ENCODE measurements around the gene ABCD4. TPM values are rescaled to one million over a fixed set of nuclear protein-coding genes. Genes with fewer than 3 reads are reported as not detected.
"Not testable (repeated sequence)": the region's sequence is repeated elsewhere in the genome, so short reads cannot be mapped to it uniquely, and the experiment has no call there.

The ABCD4 gene
- total RNA-seq, 1 experiment from 2014 or later: 49.2 TPM

GRCh38 chr14:74347097-74347794, 44.5 kb upstream of the ABCD4 start:
- H3K27me3 ChIP-seq (ENCODE audit: low read length): no peaks in the 10 kb centered on the region
- DNase-seq: no peak
- no peaks in the 10 kb centered on the region for H3K36me3 ChIP-seq (ENCODE audit: insufficient read depth, low read length)
- H4K20me1 ChIP-seq (ENCODE audit: insufficient read depth, low read depth, low read length): no peaks in the 10 kb centered on the region
- H3K4me1 ChIP-seq (ENCODE audit: low read length): no peaks in the 10 kb centered on the region
- no peak overlapping the region for H3K4me2 ChIP-seq (ENCODE audit: low read depth, low read length, poor library complexity, severe bottlenecking)
- no peak overlapping the region for H3K4me3 ChIP-seq (ENCODE audit: low read length)
- no peak overlapping the region for H3K27ac ChIP-seq (ENCODE audit: low read length)
- no peak overlapping the region for H2AFZ ChIP-seq (ENCODE audit: low read length)
- H3K79me2 ChIP-seq (ENCODE audit: low read length): no peaks in the 10 kb centered on the region
- H3K9me3 ChIP-seq (ENCODE audit: low read length): no peaks in the 10 kb centered on the region
- H3K9me2 ChIP-seq (replicated peaks; ENCODE audit: insufficient read depth, low read length): no peaks in the 10 kb centered on the region
- H3K9ac ChIP-seq (ENCODE audit: low read length): no peak overlapping the region

GRCh38 chr14:74346341-74346740, 43.6 kb upstream of the ABCD4 start:
- Histone ChIP-seq H3K27ac (ENCODE audit: low read length) (no peak overlapping the region), H3K9ac (ENCODE audit: low read length) (no peak overlapping the region), H3K9me3 (ENCODE audit: low read length) (no peaks in the 10 kb centered on the region), H3K36me3 (ENCODE audit: insufficient read depth, low read length) (no peaks in the 10 kb centered on the region), H2AFZ (ENCODE audit: low read length) (no peak overlapping the region), H3K4me2 (ENCODE audit: low read depth, low read length, poor library complexity, severe bottlenecking) (no peak overlapping the region), H3K9me2 (replicated peaks; ENCODE audit: insufficient read depth, low read length) (no peaks in the 10 kb centered on the region), H3K4me1 (ENCODE audit: low read length) (no peaks in the 10 kb centered on the region), H3K4me3 (ENCODE audit: low read length) (no peak overlapping the region), H4K20me1 (ENCODE audit: insufficient read depth, low read depth, low read length) (no peaks in the 10 kb centered on the region), H3K79me2 (ENCODE audit: low read length) (no peaks in the 10 kb centered on the region), H3K27me3 (ENCODE audit: low read length) (no peaks in the 10 kb centered on the region)
- no peak for DNase-seq

GRCh38 chr14:74333909-74334308, 31.2 kb upstream of the ABCD4 start:
- no peak overlapping the region for H3K4me3 ChIP-seq (ENCODE audit: low read length)
- no peak overlapping the region for H2AFZ ChIP-seq (ENCODE audit: low read length)
- H3K4me2 ChIP-seq (ENCODE audit: low read depth, low read length, poor library complexity, severe bottlenecking): no peak overlapping the region
- no peaks in the 10 kb centered on the region for H3K79me2 ChIP-seq (ENCODE audit: low read length)
- H4K20me1 ChIP-seq (ENCODE audit: insufficient read depth, low read depth, low read length): no peaks in the 10 kb centered on the region
- H3K9me3 ChIP-seq (ENCODE audit: low read length): no peaks in the 10 kb centered on the region
- DNase-seq: no peak
- no peaks in the 10 kb centered on the region for H3K36me3 ChIP-seq (ENCODE audit: insufficient read depth, low read length)
- H3K4me1 ChIP-seq (ENCODE audit: low read length): no peaks in the 10 kb centered on the region
- H3K9me2 ChIP-seq (replicated peaks; ENCODE audit: insufficient read depth, low read length): no peaks in the 10 kb centered on the region
- no peaks in the 10 kb centered on the region for H3K27me3 ChIP-seq (ENCODE audit: low read length)
- H3K27ac ChIP-seq (ENCODE audit: low read length): no peak overlapping the region
- no peak overlapping the region for H3K9ac ChIP-seq (ENCODE audit: low read length)

DNA sequence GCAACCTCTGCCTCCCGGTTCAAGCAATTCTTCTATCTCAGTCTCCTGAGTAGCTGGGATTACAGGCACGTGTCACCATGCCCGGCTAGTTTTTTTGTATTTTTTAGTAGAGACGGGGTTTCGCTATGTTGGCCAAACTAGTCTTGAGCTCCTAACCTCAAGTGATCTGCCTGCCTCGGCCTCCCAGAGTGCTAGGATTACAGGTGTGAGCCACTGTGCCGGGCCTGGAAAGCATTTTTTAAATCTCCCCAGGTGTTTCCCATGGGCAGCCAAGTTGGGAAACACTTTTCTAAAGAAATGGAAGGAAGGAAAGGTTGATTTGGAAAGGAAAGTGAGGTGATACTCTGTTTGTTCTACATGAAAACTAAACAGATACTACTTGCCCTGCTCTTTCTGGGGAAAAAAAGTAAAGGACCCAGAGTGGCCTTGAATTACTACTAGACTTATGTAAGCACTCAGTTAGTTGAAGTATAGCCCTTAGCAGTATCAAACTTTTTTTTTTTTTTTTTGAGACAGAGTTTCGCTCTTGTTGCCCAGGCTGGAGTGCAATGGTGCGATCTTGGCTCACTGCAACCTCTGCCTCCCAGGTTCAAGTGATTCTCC, 27.3 kb upstream of the ABCD4 start:
- not testable (repeated sequence) for DNase-seq; H3K79me2 ChIP-seq (ENCODE audit: low read length)

GRCh38 chr14:74326369-74327152, 23.8 kb upstream of the ABCD4 start:
- Histone ChIP-seq H3K27me3 (ENCODE audit: low read length) (no peaks in the 10 kb centered on the region), H3K9me2 (replicated peaks; ENCODE audit: insufficient read depth, low read length) (no peaks in the 10 kb centered on the region), H3K9me3 (ENCODE audit: low read length) (no peaks in the 10 kb centered on the region), H3K9ac (ENCODE audit: low read length) (no peak overlapping the region), H3K4me2 (ENCODE audit: low read depth, low read length, poor library complexity, severe bottlenecking) (no peak overlapping the region), H4K20me1 (ENCODE audit: insufficient read depth, low read depth, low read length) (no peaks in the 10 kb centered on the region), H3K36me3 (ENCODE audit: insufficient read depth, low read length) (no peaks in the 10 kb centered on the region), H3K4me1 (ENCODE audit: low read length) (no peaks in the 10 kb centered on the region), H3K79me2 (ENCODE audit: low read length) (no peaks in the 10 kb centered on the region), H2AFZ (ENCODE audit: low read length) (no peak overlapping the region), H3K4me3 (ENCODE audit: low read length) (no peak overlapping the region), H3K27ac (ENCODE audit: low read length) (no peak overlapping the region)
- no peak for DNase-seq

More for the DNA sequence above, 27.3 kb upstream of the ABCD4 start:
- not testable (repeated sequence) for H4K20me1 ChIP-seq (ENCODE audit: insufficient read depth, low read depth, low read length); H3K27me3 ChIP-seq (ENCODE audit: low read length); H3K9ac ChIP-seq (ENCODE audit: low read length); H3K4me2 ChIP-seq (ENCODE audit: low read depth, low read length, poor library complexity, severe bottlenecking); H3K36me3 ChIP-seq (ENCODE audit: insufficient read depth, low read length); H3K9me2 ChIP-seq (replicated peaks; ENCODE audit: insufficient read depth, low read length); H2AFZ ChIP-seq (ENCODE audit: low read length); H3K27ac ChIP-seq (ENCODE audit: low read length); H3K4me1 ChIP-seq (ENCODE audit: low read length); H3K9me3 ChIP-seq (ENCODE audit: low read length); H3K4me3 ChIP-seq (ENCODE audit: low read length)

- Histone ChIP-seq H3K79me2 (ENCODE audit: low read length) (no peaks in the 10 kb centered on the region), H3K9me3 (ENCODE audit: low read length) (no peaks in the 10 kb centered on the region), H3K27me3 (ENCODE audit: low read length) (no peaks in the 10 kb centered on the region), H3K4me2 (ENCODE audit: low read depth, low read length, poor library complexity, severe bottlenecking) (no peak overlapping the region), H3K4me3 (ENCODE audit: low read length) (no peak overlapping the region), H3K4me1 (ENCODE audit: low read length) (no peaks in the 10 kb centered on the region), H3K27ac (ENCODE audit: low read length) (no peak overlapping the region), H4K20me1 (ENCODE audit: insufficient read depth, low read depth, low read length) (no peaks in the 10 kb centered on the region), H2AFZ (ENCODE audit: low read length) (no peak overlapping the region), H3K36me3 (ENCODE audit: insufficient read depth, low read length) (no peaks in the 10 kb centered on the region), H3K9ac (ENCODE audit: low read length) (no peak overlapping the region), H3K9me2 (replicated peaks; ENCODE audit: insufficient read depth, low read length) (no peaks in the 10 kb centered on the region)
- no peak for DNase-seq
These were observed 22.7 kb upstream of the ABCD4 start for GRCh38 chr14:74325446-74325845.

DNA sequence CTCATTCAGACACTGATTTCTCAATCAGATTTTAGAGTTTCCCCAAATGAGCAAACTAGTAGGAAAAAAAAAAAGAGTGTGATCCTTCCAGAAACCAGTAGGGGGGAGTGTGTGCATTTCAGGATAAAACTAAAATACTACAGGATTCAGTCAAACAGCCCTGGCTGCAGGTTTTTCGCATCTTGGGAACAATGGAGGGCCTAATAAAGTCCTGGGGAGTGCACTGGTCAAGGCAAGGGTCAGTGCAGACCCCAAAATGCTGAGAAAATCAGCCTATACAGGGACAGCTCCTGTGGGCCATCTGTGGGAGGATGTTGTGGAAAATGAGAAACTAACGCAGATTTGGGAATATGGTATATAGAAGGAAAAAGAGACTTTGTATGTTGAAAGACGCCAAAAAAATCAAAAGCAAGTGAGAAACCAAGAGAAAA, 22.2 kb upstream of the ABCD4 start:
- no peaks in the 10 kb centered on the region for H3K9me2 ChIP-seq (replicated peaks; ENCODE audit: insufficient read depth, low read length)
- H3K9me3 ChIP-seq (ENCODE audit: low read length): no peaks in the 10 kb centered on the region
- H3K4me2 ChIP-seq (ENCODE audit: low read depth, low read length, poor library complexity, severe bottlenecking): no peak overlapping the region
- no peaks in the 10 kb centered on the region for H3K79me2 ChIP-seq (ENCODE audit: low read length)
- H3K9ac ChIP-seq (ENCODE audit: low read length): no peak overlapping the region
- DNase-seq: peak; percentile 80
- H3K27ac ChIP-seq (ENCODE audit: low read length): no peak overlapping the region
- H4K20me1 ChIP-seq (ENCODE audit: insufficient read depth, low read depth, low read length): no peaks in the 10 kb centered on the region
- H3K4me1 ChIP-seq (ENCODE audit: low read length): no peaks in the 10 kb centered on the region
- H2AFZ ChIP-seq (ENCODE audit: low read length): no peak overlapping the region
- H3K27me3 ChIP-seq (ENCODE audit: low read length): no peaks in the 10 kb centered on the region
- no peak overlapping the region for H3K4me3 ChIP-seq (ENCODE audit: low read length)
- H3K36me3 ChIP-seq (ENCODE audit: insufficient read depth, low read length): no peaks in the 10 kb centered on the region

DNA sequence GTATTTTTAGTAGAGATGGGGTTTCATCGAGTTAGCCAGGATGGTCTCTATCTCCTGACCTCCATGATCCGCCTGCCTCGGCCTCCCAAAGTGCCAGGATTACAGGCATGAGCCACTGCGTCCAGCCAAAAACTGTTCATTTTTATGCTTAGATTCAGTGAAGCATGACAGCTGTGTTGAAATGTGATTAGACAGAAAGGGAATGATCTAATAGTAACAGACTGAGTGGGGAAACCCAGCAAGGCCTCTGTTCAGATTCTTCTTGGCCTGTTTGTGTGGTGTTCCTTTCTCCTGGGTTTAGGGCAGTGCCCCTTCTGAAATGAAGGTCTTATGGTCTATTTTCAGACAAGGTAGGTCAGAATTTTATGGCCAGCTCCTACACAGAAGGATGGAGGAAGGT, 11.8 kb upstream of the ABCD4 start:
- Histone ChIP-seq H3K4me1 (ENCODE audit: low read length) (no peaks in the 10 kb centered on the region), H3K36me3 (ENCODE audit: insufficient read depth, low read length) (no peaks in the 10 kb centered on the region), H3K9me3 (ENCODE audit: low read length) (no peaks in the 10 kb centered on the region), H3K9ac (ENCODE audit: low read length) (no peak overlapping the region), H3K79me2 (ENCODE audit: low read length) (no peaks in the 10 kb centered on the region), H3K4me2 (ENCODE audit: low read depth, low read length, poor library complexity, severe bottlenecking) (no peak overlapping the region), H3K27me3 (ENCODE audit: low read length) (0 out of 2 replicates have a peak, but pooled peaks cover 3% of the 10 kb centered on the region), H3K9me2 (replicated peaks; ENCODE audit: insufficient read depth, low read length) (no peaks in the 10 kb centered on the region), H2AFZ (ENCODE audit: low read length) (no peak overlapping the region), H3K4me3 (ENCODE audit: low read length) (no peak overlapping the region), H3K27ac (ENCODE audit: low read length) (no peak overlapping the region), H4K20me1 (ENCODE audit: insufficient read depth, low read depth, low read length) (no peaks in the 10 kb centered on the region)
- DNase-seq: no peak
